ENCODE results near the gene IGSF1.
"Not testable (repeated sequence)": the region's sequence is repeated elsewhere in the genome, so short reads cannot be mapped to it uniquely, and the experiment has no call there.

Gene IGSF1

DNA sequence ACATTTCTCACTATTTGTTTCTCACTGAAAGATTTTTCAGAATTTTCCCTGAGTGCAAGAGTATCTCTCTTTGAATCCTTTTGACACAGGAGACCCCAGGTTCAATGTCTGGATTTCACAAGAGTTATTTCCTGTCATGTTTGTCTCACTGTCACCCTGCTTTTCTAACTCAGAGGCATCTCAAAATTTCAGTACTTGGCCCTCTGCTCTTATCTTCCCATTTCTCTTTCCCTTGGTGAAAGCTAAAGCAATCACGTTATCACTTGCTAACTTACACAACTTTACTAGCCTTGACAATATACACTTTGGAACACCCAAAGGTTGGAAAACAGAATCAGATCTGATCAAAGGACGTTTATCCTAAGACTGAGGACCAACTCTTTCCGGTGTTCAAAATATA lies 17.3 kb downstream of the IGSF1 start:
- no peak for DNase-seq (ENCODE audit: low read depth in 2 of 2)

DNA sequence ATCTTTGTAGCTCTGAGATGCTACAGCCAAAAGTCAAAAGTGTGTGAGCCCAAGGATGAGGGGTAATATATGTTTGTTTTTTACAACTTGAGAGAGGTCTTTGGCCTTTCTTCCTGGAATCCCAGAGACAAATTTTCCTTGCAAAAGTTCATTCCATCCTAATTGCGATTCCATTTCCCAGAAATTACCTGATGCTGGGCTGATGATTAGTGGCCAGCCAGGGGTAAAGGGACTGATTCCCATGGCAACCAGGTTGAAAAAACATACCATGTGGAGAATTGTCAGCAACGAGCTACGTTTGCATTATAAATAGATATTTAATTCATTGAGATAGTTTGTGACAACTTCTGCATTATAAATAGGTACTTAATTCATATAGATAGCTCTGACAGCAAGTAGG lies 17.8 kb downstream of the IGSF1 start:
- no peak for DNase-seq (ENCODE audit: low read depth in 2 of 2)

DNA sequence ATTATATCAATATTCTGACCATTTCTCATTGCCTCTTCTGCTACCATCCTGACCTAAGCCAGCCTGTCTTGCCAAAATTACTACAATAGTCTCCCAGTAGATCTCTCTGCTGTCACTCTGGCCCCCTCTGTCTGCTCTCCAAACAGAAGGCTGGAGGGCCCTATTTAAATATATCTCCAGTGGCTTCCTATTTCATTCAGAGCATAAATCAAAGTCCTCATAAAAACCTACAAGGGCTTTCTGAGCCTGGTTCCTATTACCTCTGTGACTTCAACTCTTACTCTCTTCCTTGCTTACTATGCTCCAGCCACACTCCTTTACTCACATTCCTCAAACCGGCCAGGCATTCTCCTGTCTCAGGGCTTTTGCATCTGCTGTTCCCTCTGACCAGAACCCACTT lies 19.0 kb downstream of the IGSF1 start:
- no peak for DNase-seq (ENCODE audit: low read depth in 2 of 2)

DNA sequence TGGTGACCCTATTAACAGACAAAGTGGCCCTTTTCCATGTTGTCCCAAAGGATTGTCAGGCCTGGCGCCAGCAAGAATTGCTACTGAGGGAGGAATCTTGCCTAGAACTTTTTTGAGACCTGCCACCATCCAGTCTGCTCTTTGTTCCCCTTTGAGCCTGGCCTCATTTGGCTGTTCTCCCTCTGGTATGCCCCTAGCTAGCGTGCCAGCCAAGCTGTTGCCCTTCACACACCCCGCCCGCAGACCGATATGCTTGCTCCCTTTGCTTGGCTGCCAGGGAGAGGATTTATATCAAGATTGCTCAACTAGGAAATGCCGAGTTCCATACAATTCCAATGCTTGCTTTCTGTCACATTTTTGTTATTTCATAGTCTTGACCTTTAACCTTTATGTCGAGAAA lies 24.4 kb downstream of the IGSF1 start:
- no peak for DNase-seq (ENCODE audit: low read depth in 2 of 2)

DNA sequence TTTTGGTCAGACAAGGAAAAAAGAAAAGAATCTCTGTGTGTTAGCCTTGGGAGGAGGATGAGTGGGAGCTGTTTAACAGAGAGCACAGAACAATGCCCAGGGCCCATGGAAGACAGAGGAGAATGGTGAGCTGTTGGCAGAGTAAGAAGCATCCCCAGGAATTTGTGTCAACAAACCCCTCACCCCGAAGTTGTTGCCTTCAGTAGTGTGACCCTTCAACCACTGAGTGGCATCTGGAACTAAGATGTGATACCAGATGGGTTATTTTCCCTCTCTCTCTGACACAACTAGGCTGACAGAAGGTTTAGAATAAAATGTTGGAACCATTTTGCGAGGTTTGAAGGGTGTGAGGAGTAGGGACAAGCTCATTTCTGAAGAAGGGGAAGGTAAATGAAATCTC lies 25.1 kb downstream of the IGSF1 start:
- DNase-seq (ENCODE audit: low read depth in 2 of 2), result no peak

DNA sequence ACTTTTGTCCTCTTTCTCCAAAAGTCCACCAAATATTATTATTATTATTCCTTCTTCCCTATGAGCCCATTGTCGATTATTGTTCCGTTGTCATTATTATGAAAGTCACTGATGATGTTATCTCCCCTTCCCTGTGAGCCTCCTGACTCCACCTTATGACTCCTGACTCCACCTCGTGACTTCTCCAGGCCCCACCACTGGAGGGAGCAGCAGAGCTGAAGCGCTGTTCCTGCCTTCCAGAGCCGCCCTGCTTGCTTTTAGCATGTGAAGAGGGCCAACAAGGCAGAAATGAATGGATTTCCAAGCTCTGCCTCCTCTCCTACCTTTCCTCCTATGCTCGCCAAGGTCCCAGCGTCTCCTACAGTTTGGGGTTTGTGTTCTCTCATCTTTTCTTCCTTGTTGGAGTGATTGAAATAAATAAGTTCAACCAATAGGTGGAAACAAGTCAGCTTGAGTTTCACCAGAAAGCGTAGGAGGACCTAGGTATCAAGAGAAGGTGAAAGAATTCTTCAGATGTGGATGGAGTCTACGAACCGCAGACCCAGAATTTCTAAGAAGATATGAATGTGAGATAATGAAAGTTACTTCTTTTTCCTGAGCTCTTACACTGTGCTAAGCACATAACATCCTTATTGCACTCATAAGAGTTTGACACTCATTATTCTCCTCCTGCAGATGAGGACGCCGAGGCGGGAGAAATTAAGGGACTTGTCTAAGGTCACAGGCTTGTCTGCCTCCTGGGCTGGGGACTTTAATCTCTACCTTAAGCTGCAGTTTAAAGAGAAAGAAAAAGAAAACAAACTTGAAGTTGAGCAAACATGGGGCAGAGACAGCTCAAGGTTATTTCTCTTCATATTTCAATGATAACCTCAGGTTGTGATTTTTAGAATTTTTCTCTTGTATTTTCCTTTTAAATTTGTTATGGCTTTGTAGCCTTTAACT lies 26.1 kb downstream of the IGSF1 start:
- DNase-seq (ENCODE audit: low read depth in 2 of 2), result peak in 1 of 2 donors; percentile 12

DNA sequence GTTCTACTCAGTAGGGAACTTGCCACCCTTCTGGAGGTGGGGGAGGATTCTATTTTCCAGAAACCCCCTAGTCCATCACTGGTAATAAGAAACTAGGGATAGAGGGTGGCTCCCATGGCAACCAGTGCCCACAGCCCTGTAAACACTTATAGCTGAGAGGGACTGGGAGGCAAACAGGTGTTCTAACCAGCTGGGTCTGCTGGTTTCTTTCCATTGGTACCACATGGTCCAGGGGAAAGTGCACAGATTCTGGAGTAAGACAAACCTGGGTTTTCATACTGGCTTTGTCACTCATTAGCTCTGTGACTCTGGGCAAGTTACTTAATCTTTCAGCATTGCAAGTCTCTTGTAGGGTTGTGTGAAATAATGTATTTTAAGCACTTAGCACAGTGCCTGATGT lies 26.9 kb downstream of the IGSF1 start:
- no peak for DNase-seq (ENCODE audit: low read depth in 2 of 2)

DNA sequence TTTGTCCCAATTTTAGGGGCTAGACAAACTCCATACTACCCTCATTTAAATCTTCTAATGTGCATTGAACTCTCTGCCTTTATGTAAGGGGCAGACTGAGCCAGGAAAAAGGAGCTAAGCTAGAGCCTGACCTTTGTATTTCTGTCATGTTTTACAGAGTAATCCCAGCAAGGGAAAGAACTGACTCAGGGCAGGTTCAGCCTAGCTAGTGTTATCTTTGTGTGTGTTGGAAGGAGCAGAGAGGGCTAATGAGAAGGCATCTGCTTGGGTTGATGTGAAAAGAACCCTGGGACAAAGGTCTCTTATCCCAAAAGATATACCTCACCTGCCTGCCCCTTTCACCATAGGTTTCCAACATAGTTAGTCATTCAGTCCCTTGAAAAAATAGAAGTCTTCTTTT lies 31.7 kb downstream of the IGSF1 start:
- DNase-seq (ENCODE audit: low read depth in 2 of 2), result no peak

DNA sequence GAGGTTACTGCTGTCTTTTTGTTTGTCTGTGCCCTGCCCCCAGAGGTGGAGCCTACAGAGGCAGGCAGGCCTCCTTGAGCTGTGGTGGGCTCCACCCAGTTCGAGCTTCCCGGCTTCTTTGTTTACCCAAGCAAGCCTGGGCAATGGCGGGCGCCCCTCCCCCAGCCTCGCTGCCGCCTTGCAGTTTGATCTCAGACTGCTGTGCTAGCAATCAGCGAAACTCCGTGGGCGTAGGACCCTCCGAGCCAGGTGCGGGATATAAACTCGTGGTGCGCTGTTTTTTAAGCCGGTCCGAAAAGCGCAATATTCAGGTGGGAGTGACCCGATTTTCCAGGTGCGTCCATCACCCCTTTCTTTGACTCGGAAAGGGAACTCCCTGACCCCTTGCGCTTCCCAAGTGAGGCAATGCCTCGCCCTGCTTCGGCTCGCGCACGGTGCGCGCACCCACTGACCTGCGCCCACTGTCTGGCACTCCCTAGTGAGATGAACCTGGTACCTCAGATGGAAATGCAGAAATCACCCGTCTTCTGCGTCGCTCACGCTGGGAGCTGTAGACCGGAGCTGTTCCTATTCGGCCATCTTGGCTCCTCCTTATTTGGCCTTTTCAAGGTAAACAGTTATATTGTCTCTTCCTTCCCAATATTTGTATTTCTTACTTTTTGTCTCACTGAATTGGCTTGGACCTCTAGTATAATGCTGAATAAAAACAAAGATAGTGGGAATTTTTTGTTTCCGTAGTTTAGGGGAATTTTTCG lies 37.9 kb downstream of the IGSF1 start:
- DNase-seq (ENCODE audit: low read depth in 2 of 2), result not testable (repeated sequence)

DNA sequence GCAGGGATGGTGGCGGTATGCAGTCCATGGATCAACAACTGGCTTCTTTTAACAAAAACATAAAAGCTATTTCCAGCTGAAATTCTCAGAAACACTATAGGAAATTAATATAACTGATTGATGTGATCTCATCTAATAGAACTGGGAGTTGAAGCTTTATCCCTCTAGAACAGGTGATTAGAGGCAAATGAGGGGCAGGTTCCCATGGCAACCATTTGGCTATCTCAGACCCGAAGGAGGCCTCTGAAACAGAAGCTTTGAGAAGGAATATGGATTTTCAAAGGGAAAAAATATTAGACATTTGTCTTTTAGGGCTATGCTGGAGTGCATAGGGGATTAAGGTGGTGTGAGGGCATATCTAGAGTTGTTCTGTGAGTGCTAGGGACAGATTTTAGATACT lies 50.0 kb downstream of the IGSF1 start:
- no peak for DNase-seq (ENCODE audit: low read depth in 2 of 2)

DNA sequence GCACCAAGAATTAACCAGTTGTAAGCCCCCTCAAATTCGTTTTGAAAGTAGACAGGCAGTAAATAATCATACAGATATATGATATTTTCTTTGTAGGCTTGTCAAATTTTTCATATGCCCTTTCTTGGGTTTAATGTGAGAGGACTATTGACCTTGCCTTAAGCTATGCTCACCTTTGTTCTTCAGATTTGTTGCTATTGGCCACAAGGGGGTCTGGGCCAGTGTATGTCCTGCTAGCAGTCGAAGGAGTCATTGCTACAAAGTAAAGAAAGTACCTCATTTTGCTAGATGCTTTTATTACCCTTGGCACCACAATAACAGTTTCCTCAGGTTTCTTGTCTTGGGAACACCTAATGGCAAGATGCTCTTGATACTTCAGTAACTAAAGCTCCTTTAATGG lies 51.7 kb downstream of the IGSF1 start:
- DNase-seq (ENCODE audit: low read depth in 2 of 2), result no peak

DNA sequence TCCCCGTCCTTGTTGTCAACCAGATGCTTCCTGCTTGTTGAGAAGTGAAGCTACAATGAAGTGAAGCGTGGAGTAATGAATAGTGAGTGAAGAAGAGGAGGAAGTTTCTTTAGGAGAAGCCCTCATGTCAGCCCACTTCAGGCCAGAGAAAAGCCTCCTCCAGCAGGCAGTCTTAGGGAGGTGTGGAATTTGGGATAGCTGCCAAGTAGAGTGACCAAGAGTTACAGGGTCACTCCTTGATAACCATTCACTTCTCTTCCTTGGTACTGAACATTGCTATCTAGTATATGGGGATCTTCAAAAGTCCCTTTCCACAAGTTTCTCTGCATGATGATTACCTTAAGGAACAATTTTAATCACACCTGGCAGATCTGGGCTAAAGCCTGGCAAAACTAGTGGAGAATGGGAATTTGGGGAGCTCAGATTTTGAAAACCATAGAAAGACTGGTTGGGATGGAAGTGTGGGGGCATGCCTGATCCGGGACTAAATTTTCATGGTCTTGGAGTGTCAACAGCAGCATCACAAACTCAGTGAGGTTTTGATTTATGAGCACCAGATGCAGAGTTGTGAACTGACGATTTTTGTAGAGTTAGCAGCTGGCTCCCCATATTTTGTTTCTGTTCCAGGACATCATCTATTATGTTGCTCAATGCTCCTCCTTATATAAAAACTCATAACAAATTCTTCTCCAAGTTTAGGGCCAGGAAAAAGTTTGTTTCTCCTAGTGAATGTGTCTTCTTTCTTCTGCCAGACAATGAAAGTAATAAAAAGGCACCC lies 53.1 kb downstream of the IGSF1 start:
- DNase-seq (ENCODE audit: low read depth in 2 of 2), result no peak

DNA sequence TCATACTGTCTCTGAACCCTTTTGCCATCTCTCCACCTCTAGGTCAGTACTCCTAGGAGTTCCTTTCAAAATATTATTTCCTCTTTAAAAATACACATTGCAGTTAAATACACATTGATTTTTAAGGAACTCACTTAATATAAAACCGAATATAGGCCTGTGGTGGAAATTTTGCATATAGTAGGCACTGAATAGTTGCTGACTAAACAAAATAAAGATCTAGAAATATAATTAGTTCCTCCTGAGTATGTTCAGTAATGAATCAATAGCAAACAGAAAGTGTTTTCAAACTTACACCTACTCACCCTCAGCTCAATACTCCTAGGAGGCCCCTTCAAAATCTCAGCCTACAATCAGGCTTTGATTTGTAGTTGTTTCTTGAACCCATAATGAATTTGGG lies 61.5 kb downstream of the IGSF1 start:
- DNase-seq (ENCODE audit: low read depth in 2 of 2), result no peak

DNA sequence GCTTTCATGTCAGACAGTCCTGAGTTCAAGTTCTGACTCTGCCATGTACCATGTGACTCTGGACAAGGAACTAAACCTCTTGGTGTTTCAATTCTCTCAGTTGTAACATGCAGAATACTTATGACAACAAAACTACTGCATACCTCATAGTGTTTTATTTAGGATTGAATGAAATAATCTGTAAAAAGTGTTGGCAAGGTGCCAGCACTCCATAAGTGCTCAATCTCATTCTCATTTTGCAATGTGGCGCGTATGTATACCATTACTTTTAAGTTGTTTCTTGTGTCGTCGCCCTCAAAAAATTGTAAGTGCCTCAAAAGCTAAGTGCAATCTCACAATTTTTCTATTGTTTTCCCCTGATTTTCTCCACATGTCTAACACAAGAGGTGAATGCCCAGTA lies 62.5 kb downstream of the IGSF1 start:
- DNase-seq (ENCODE audit: low read depth in 2 of 2), result no peak

DNA sequence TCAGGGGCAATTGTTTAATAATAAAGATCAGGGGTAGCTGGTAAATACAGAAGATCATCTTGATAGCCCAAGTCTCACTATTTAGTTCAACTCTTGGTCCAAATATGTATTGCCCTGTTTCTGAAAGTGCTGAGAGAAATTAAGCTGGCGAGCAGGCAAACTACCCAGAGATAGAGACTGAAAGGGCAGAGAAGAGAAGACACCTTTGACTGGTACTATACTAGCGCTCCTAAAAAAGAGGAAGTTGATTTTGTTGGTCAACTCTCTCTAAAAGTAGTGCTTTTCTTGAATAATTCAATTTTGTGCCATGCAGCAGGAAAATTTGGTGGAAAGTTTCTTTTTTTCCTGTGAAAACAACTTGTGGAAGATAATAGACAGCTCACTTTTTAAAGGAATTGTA lies 64.0 kb downstream of the IGSF1 start:
- no peak for DNase-seq (ENCODE audit: low read depth in 2 of 2)
